NCI-H1930 (cell line): ENCODE data around the gene PDLIM5.
"Not testable (repeated sequence)": the region's sequence is repeated elsewhere in the genome, so short reads cannot be mapped to it uniquely, and the experiment has no call there.

Source experiments
- DNase-seq, 2 experiments: peaks; one replicate each; lab custom pipeline; 2025; lab: John Stamatoyannopoulos, UW

Gene PDLIM5

DNA sequence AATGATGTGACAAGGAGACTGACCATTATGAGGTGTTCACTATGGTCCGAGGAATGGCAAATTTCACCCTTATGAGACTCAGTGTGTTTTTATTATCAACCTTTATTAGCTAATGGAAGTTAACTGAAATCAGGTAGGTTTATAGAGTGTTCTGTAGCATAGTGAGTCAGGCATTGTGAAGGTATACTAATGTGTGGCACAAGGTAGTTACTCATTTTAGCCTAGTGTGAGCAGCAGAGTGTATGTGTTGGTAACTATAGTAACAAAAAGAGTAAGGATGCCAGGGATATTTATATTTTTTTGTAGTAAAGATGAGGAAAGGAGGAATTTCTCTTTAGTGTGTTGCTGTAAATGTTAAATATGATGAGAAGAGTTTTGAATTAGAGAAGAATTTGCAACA is 12.0 kb downstream of the PDLIM5 start:
- no peak for DNase-seq

DNA sequence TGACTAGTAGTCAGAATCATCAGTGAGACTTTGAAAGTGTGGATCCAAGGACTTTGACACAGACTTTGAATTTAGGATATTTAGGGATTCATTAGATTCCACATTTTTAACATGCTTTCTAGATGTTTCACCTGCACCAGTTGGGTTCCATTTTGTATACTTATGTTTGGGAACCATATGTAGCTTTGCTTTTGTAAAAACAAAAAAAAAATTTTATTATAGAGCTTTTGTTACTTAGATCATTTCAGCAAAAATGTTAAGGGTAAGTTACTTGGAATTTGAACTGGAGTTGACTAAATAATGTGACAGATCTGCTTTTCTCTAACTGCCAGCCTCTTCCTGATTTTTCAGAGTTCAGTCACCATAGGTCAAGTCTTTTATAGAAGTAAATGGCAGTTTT is 14.6 kb downstream of the PDLIM5 start:
- no peak for DNase-seq

DNA sequence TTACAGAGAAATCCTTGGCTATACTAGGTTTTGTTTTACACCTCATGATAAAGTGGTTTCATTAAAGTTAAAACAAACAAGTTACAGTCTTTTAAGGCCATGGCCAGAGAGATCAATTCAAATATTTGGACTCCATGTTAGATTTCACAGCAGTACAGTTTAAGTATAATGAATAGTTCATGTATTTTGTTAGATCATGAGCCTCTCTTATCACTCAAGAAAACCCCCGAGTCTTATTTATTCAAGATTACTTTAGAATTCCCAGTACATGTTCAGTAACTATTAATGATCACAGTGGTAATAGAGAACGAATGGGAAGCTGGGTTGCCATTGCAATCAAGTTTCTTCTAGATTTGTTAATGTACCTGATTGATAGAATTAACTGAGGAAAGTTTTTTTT is 15.2 kb downstream of the PDLIM5 start:
- no peak for DNase-seq

DNA sequence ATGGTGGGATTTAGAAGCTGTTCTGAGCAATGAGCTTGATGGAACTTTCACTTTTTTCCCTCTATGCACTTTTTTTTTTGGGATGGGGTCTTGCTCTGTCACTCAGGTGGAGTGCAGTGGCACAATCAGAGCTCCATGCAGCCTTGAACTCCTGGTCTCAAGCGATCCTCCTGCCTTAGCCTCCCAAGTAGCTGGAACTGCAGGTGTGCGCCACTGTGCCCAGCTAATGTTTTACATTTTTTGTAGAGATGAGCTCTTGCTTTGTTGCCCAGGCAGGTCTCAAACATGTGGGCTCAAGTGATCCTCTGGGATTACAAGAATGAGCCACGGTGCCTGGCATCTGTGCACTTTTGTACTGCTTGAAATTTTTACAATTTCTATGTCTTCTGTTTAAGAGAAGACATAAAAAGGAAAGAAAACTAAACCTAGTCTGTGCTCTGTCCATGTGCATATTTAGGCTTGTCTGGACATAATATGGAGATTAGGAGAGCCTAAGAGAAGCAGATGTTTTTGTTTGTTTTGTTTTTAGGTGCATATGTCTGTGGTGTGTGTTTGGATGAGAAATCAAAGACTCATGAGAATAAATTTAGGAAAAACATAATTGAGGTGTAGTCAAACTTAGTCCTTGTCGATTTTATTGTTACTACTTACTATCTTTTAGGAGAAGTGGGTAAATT is 16.5 kb downstream of the PDLIM5 start:
- DNase-seq: no peak

DNA sequence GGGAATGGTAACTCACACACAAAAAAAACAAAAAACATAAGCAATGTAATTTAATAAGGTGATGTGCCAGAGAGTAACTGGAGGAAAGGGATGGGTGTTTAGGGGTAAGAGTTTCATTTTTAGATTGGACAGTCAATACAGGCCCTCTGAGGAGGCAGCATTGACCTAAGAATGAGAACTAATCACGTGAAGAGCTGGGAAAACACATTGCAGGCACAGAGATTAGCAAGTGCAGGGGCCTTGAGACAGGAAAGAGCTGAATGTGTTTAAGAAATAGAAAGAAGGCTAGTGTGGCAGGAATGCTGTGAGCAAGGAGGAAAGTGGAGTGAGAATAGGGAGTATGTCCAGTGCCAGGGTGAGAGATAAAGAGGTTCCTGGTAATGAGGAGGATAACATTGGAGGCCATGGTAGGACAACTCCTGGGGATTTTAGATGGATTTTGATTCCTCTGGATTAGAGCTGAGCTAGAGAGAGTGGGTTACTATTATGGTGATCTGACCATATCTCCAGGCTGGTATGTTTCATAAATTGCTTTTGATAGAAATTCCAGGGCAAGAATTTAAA is 17.6 kb downstream of the PDLIM5 start:
- no peak for DNase-seq

DNA sequence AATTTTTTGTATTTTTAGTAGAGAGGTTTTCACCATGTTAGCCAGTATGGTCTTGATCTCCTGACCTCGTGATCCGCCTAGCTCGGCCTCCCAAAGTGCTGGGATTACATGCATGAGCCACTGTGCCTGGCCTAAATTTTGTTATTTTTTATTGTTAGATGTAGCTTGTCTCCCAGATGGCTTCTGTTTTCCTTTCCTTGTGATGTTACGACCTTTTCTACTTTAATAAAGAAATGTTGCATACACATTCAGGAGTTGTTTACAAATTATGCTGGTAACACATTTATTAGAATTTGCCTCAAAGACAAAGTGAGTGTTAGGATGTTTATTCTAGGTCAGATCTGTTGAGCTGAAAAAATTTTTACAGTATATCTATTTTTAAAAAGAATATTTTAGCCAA is 18.4 kb downstream of the PDLIM5 start:
- no peak for DNase-seq

DNA sequence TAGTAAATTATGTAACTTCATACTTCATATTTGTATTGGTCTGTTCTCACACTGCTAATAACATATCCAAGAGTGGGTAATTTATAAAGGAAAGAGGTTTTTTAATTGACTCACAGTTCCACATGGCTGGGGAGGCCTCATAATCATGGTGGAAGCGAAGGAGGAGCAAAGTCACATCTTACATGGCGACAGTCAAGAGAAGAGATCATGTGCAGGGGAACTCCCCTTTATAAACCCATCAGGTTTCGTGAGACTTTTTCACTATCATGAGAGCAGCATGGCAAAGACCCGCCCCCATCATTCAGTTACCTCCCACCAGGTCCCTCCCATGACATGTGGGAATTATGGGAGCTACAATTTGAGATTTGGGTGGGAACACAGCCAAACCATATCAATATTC is 19.0 kb downstream of the PDLIM5 start:
- not testable (repeated sequence) for DNase-seq

DNA sequence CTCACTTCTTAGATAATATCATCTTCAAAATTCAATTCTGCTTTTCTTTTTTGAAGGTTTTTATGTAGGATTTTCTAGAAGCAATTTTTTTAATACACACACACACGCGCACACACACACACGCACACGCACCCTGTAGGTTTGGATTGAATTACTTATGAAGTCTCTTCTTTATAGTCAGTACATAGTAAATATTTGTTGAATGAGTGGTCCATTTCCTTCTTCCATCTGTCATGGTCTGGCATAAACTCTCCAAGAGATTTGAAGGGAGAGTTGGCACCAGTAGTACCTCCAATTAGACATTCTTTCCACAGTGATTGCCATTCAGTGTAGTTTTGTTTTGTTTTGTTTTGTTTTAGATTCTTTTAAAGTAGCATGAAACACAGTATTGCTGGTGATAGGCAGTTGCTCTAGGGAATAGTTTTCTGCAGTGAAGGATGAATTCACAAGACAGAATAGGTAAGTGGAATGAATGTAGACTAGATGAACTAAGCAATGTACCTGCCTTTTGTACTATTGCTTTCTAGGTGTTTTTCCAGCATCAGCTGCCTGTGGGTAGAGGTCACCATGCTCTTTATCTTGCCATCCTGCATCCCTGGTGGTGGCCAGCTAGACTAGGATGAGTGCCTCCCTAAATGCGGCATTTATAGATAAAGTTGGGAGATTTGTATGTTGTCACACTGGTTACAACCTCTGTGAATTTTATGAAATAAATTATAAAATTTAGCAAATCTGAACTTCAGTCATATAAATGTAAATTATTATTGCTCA is 20.5 kb downstream of the PDLIM5 start:
- no peak for DNase-seq

DNA sequence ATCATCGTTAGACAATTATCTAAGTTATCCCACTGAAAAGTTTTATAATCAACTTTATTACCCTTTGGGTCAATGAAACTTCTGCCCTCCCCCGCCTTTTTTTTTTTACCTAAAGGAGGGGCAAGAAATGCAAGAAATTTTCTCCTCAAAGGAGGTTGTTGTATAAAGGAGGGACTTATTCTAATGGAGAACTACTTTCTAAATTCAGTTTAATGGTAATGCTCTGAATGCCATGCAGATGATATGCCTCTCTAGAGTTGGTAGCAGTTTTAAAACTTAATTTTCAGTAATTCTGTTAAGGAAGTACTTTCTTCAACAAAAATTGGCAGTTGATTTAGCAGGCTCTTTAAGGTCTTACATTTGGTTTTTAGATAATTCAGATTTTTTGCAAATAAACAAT is 23.3 kb downstream of the PDLIM5 start:
- DNase-seq: no peak

DNA sequence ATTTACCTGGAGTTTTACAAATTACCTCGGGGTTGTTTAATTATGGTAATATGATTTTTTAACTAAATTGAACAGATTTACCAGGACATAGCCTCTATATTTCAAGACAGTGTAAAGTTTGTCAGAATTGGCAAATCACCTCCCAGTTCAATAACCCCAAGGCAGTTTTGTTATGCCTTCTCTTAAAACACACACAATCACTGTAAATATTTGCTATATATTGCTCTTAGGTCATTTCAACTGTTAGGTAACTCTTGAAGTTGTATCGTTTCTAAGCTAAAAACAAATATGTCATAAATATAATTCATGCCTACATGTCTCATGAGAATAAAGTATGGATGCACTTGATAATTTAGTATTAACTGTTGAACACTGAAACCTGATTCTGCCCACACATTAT is 24.1 kb downstream of the PDLIM5 start:
- no peak for DNase-seq

DNA sequence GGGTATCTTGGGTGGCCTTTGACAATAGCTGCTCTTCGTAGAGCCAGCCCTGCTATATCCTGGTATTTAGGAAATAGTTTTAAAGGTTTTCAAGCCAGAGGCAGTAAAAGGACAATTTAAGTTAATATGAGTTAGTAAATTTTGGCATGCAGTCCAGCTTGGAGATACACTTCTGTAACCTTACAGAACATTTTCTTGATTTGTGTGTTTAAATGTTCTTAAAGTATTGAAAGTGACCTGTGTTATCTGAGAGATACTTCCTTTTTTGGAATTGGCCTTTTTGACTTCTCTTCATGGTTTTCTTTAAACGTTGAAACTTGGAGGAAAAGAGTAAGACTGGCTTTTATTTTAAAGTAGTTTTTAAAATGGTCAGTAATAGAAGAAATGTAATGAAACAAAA is 25.5 kb downstream of the PDLIM5 start:
- no peak for DNase-seq

DNA sequence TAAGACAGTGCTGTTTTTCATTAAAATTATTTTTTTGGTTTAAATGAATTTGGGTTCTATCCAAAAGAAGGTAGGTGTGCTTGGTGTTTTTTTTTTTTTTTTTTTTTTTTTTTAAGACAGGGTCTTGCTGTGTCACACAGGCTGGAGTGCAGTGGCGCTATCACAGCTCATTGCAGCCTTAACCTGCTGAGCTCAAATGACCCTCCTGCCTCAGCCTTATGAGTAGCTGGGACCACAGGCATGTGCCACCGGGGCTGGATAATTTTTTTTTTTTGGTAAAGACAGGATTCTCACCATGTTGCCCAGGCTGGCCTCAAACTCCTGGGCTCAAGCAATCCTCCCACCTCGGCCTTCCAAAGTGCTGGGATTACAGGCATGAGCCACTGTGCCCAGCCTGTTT is 27.1 kb downstream of the PDLIM5 start:
- DNase-seq: not testable (repeated sequence)

DNA sequence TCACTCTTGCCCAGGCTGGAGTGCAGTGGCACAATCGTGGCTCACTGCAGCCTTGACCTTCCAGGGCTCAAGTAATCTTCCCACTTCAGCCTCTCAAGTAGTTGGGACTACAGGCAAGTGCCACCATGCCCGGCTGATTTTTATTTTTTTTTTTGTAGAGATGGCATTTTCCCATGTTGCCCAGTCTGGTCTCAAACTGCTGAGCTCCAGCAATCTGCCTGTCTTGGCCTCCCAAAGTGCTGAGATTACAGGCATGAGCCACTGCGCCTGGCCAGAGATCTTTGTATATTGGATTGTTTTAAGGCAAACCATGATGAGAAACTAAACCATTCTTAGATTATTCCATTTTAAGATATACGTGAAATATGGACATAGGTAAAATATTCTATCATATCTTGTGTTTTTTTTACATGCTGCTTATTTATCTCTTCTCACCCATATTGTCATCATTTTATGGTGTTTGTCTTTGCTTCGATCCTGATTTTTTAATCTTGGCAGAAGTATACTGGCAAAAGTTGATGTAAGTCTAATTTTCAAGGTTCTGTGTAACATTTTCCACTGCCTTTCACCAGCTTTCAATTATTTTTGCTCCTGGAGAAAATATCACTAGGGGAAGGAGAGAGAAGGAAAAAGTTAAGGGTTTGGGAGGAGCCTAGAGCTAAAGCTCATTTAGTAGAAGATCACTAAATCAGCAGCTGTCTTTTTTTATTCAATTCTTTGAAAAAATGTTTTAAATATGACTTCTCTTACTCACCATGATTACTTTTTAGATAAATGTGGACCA is 27.8 kb downstream of the PDLIM5 start:
- DNase-seq: no peak

DNA sequence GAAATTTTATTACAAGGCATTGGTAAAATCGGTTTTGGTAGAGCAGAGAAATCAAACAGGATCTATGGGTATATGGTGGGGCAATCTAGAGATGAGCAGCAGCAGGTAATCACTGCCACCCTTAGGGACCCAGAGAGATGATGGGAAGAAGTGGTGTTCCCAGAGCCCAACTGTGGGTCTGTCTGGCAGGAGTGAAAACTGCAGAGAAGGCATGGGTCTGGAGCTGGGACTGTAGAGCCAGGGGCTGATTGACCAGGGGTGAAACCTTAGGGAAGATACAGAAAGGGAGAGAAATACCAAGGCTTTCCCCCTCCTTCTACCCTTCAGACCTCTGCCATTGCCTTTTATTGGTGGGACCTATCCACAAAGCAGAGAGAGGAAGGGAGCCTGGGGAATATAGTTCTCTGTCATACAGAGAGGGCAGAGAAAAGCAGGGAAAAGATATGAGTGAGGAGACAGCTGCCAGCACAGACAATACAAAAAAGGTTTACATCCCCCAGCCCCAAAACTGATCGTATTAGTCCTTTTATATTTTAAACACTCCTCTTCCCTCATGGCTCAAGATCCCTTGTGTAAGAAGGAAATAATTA is 28.7 kb downstream of the PDLIM5 start:
- DNase-seq: no peak

DNA sequence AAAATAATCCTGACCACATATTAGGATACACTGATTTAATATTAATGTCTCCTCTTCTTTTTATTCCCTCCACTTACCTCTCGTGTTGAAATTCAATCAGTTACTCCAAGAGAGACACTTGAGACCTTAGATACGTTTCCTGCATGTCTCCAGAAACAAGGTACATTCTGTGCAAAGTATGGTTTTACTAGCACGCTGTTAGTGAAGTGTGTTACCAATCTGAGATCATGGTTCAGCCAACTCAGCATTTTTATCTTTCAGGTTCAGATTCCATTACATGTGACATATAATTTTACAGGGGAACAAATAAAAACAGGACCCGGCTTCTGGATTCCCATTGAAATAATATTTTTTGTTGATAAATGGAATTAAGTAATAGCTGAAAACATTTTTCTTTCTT is 32.2 kb downstream of the PDLIM5 start:
- no peak for DNase-seq

DNA sequence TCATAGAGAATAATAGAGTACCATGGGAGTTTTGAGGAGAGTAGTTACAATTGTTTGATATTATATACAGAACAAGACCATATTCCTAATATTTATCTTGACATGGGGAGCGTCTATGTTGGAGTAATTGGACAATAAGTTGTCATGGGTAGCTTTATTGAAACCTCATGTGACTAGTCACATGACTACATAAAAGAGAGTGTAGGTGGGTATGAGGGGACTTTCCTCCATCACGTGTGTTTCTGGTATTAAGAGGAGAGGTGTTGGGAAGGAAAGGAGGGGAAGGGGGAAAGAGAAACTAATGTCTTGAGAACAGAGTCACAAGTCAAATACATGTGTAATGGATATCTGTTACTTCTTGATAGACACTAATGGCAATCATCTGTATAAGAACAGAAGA is 33.1 kb downstream of the PDLIM5 start:
- DNase-seq: no peak

DNA sequence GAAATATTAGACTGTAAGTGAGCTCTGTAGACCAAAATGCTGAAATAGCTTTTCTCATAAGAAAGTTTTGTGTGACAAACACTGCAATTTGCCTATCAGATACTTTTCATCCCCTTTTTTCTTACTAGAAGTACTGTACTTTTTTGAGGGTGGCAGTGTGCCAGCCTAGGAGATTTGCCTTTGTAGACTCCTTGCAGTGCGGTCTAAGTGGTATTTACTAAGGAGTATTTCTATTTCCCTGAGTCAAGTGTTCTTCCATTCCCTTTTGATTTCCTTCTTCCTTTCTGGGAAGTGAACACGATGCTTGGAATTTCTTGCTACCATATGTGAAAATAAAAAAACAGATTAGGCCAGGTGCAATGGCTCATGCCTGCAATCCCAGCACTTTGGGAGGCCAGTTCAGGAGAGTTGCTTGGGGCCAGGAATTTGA is 34.6 kb downstream of the PDLIM5 start:
- no peak for DNase-seq

DNA sequence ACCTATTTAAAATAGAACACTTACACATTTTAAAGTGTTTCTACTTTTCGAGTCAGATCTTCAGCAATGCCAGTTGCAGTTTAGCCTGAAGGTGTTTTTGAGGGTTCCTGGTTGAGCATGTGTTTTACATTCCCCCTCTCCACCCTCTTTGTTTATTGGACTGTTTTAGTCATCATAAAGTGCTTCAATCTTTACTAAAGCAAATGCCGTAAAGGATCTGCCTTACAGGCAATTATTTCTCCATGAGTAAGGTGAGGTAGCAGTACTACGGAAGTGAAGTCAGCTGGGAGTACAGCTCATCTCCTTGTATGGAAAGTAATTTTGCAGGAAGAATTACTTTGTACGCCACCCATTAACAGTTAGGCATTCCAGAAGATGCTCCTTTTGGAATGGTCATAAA is 36.9 kb downstream of the PDLIM5 start:
- no peak for DNase-seq

DNA sequence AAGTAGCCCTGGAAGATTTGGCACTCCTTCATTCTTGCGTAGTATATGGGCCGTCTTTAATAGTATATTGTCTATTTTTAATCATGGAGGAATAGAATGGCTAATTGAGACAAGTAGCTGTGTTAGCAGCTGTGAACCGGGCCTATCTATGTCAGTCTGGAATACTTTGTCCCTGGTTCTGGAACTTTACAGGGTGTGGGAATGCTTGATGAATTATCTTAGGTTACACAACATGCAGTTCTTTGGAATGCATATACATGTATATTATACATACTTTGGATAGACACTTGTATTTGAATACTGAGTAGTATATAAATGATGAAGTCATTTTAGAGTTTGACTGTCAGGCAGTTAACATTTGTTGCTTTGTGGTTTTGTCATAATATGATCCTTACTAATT is 37.4 kb downstream of the PDLIM5 start:
- DNase-seq: no peak

DNA sequence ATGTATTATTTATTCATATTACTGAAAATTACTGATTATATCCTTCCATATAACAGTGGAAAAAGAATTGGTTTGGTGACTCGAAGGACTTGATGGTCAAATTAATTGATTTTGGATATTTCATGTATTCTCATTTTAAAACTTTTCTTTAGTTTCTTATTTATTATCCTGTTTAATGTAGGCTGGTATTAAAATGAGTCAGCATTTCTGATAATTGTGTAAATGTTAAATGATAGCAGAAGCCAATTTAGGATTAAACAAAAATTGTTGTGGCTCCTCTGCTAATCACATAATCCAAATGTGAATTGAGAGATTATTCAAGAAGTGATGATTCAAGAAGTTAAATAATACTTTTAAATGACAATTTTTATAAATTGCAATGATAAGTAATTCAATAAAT is 38.7 kb downstream of the PDLIM5 start:
- no peak for DNase-seq

DNA sequence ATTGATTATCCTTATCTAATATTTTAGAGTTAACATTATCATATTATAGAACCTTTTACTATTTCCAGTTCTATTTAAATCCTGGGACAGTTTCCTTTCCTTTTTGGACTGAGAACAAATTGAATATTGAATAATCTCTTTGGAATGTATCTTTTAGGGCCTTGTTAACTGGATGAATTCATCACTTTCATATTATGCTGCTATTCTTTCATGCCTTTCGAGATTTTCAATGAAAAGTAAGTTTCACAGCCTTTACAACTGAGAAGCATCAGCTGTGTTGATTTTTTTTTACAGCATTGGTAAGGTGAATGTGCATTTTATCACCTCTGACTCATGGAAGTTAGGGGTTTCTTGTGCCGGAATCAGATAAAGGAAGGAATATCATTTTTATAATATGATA is 39.6 kb downstream of the PDLIM5 start:
- no peak for DNase-seq

DNA sequence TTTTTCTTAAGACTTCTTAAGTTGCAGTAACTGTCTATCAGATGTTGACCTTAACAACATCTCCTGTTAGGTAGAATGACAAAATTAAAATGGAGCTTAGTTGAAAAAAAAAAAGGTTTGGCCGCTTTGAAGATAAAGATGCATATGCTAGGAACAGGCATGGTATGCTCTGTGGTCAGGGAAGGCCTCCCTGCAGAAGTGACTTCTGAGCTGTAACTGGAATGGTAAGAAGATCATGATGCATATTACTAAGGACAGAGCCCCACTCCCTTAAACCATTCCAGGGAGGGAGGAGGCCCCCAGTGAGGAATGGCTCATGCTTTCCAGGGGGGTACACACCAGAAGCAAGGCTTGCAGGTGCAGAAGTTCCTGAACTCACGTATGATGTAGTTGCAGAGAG is 43.7 kb downstream of the PDLIM5 start:
- no peak for DNase-seq
